Esophagus muscularis mucosa (tissue), 4 donors: Measurements from ENCODE around the gene KLF17. TPM values are rescaled to one million over a fixed set of nuclear protein-coding genes. Genes with fewer than 3 reads are reported as not detected.

Experiments
- DNase-seq: peaks from one replicate; pipeline ENCODE4 v3.0.0-alpha.2; 2017; ENCODE audit errors: extremely low spot score
- H3K27ac ChIP-seq, 4 donors: fragments of 200-600 bp; sonication (generic); replicated peaks in 1 of 4; 1 replicate in 3 of 4; 2 replicates in 1 of 4; pipeline ENCODE4 v1.5.1; 2016 to 2019; ENCODE audit warnings: mild to moderate bottlenecking in 1 of 4
- H3K27me3 ChIP-seq, 4 donors: fragments of 200-600 bp; sonication (generic); one replicate each; pipeline versions ENCODE4 v1.5.1 to v1.6.0; 2016 to 2019
- H3K36me3 ChIP-seq, 4 donors: fragments of 200-600 bp; sonication (generic); one replicate each; pipeline ENCODE4 v1.5.1; 2016 to 2019
- H3K4me1 ChIP-seq, 4 donors: fragments of 200-600 bp; sonication (generic); one replicate each; pipeline ENCODE4 v1.5.1; 2016 to 2019
- H3K4me3 ChIP-seq, 4 donors: fragments of 200-600 bp; sonication (generic); 1 replicate in 2 of 4; 2 replicates in 2 of 4; pipeline ENCODE4 v1.5.1; 2016 to 2019; ENCODE audit warnings: mild to moderate bottlenecking in 4 of 4, moderate library complexity in 1 of 4
- H3K9me3 ChIP-seq, 4 donors: fragments of 200-600 bp; sonication (generic); 1 replicate in 3 of 4; 2 replicates in 1 of 4; pipeline ENCODE4 v1.5.1; 2016 to 2019
- CTCF ChIP-seq, 3 experiments: fragments of 200-600 bp in 2 of 3; fragments of 450-650 bp in 1 of 3; sonication (generic) in 2 of 3; IDR thresholded peaks; one replicate each; pipeline ENCODE4 v1.5.1; 2017 to 2019; ENCODE audit warnings: antibody characterized with exemption in 3 of 3, mild to moderate bottlenecking in 2 of 3, moderate library complexity in 1 of 3
- EP300 ChIP-seq: sonication (generic); formaldehyde crosslinking; IDR thresholded peaks from one replicate; pipeline ENCODE4 v1.6.1; 2017; ENCODE audit warnings: antibody characterized with exemption
- POLR2A ChIP-seq: fragments of 450-650 bp; IDR thresholded peaks from one replicate; pipeline ENCODE4 v1.6.1; 2017; ENCODE audit warnings: antibody characterized with exemption, moderate library complexity, mild to moderate bottlenecking, low read depth
- POLR2AphosphoS5 ChIP-seq, 2 donors: sonication (generic); formaldehyde crosslinking; IDR thresholded peaks; one replicate each; pipeline ENCODE4 v1.6.1; 2017; ENCODE audit warnings: antibody characterized with exemption in 2 of 2
- WGBS: methylation state at CpG from one replicate; pipeline ENCODE4 v1.1.5; 2018; 5-methylcytosine and 5-hydroxymethylcytosine counted together
- intact Hi-C: fragments of 100-400 bp; cut with DNase I; formaldehyde crosslinking; loops from one replicate; pipeline ENCODE4 v1.15.1; 2023
- total RNA-seq, 4 donors: library from RNA; depleted of rRNA; stranded (reverse); fragments of >200 nt; gene quantifications; one replicate each; pipeline versions ENCODE4 v1.1.0 to v1.2.1, GENCODE V29; 2016

Gene KLF17
- total RNA-seq, 4 donors from 2014 or later = 0.42 to 2.0 (median 1.1) TPM

GRCh38 chr1:44141531-44141930, 22.9 kb downstream of the KLF17 start, which contains the start of gene KLF18:
Gene KLF18, minus strand, starts transcription at chr1:44141631. Its CDS starts 0 bp downstream, at chr1:44141631.
- no peaks in the 10 kb centered on the region for H3K36me3 ChIP-seq
- H3K4me3 ChIP-seq = no peak within 1 kb of the TSS
- 86% methylated on average over 1 of the region's 1 CpG for WGBS
- H3K4me1 ChIP-seq = no peaks in the 10 kb centered on the region
- H3K9me3 ChIP-seq = peaks cover 0 to 25% (median 18%) of the 10 kb centered on the region in 4 donors
- no peak within 1 kb of the TSS for H3K27ac ChIP-seq
- no peak for TF ChIP-seq POLR2A
- no peak for TF ChIP-seq POLR2AphosphoS5 (IDR thresholded peaks at IDR 0.05)
- no peak for TF ChIP-seq CTCF (IDR thresholded peaks at IDR 0.05)
- TF ChIP-seq EP300 = no peak
- H3K27me3 ChIP-seq = peaks cover 0 to 5% (median 0%) of the 10 kb centered on the region in 4 donors
- intact Hi-C loops = no loop called here
- DNase-seq = no peak

GRCh38 chr1:44144962-44145756, 26.5 kb downstream of the KLF17 start:
- Histone ChIP-seq H3K4me3 (no peak overlapping the region), H3K27ac (no peak overlapping the region), H3K27me3 (no peaks in the 10 kb centered on the region), H3K9me3 (peaks cover 0 to 25% (median 18%) of the 10 kb centered on the region in 4 donors), H3K36me3 (no peaks in the 10 kb centered on the region), H3K4me1 (no peaks in the 10 kb centered on the region)
- WGBS = 88% methylated on average over 2 of the region's 2 CpGs
- TF ChIP-seq CTCF (IDR thresholded peaks at IDR 0.05) = no peak
- no peak for TF ChIP-seq POLR2AphosphoS5 (IDR thresholded peaks at IDR 0.05)
- TF ChIP-seq EP300 = no peak
- no peak for TF ChIP-seq POLR2A
- no peak for DNase-seq
- intact Hi-C loops = no loop called here

- WGBS = 92% methylated on average over 23 of the region's 28 CpGs
- Histone ChIP-seq H3K27ac (no peak overlapping the region), H3K36me3 (no peaks in the 10 kb centered on the region), H3K4me1 (peaks cover 0 to 3% (median 0%) of the 10 kb centered on the region in 4 donors), H3K27me3 (no peaks in the 10 kb centered on the region), H3K9me3 (peaks cover 0 to 25% (median 18%) of the 10 kb centered on the region in 4 donors), H3K4me3 (no peak overlapping the region)
- TF ChIP-seq POLR2A (no peak), EP300 (no peak), POLR2AphosphoS5 (IDR thresholded peaks at IDR 0.05) (no peak), CTCF (IDR thresholded peaks at IDR 0.05) (no peak)
- intact Hi-C loops = no loop called here
- DNase-seq = peak; percentile 81
Measured at GRCh38 chr1:44146536-44147361, 28.1 kb downstream of the KLF17 start.

GRCh38 chr1:44147582-44147981, 29.0 kb downstream of the KLF17 start:
- Histone ChIP-seq H3K9me3 (peaks cover 0 to 25% (median 18%) of the 10 kb centered on the region in 4 donors), H3K4me1 (peaks cover 0 to 4% (median 0%) of the 10 kb centered on the region in 4 donors), H3K36me3 (no peaks in the 10 kb centered on the region), H3K27me3 (no peaks in the 10 kb centered on the region), H3K27ac (no peak overlapping the region), H3K4me3 (no peak overlapping the region)
- 82% methylated on average over 3 of the region's 3 CpGs for WGBS
- intact Hi-C loops = no loop called here
- no peak for TF ChIP-seq EP300
- no peak for TF ChIP-seq POLR2AphosphoS5 (IDR thresholded peaks at IDR 0.05)
- TF ChIP-seq POLR2A = no peak
- DNase-seq = peak; percentile 47

GRCh38 chr1:44151332-44151731, 32.7 kb downstream of the KLF17 start:
- no peak for DNase-seq
- H3K4me3 ChIP-seq = no peak overlapping the region
- no peaks in the 10 kb centered on the region for H3K36me3 ChIP-seq
- 40% methylated on average over 6 of the region's 6 CpGs for WGBS
- no peak overlapping the region for H3K27ac ChIP-seq
- no peak for TF ChIP-seq POLR2AphosphoS5 (IDR thresholded peaks at IDR 0.05)
- TF ChIP-seq CTCF (IDR thresholded peaks at IDR 0.05) = no peak
- no peak for TF ChIP-seq EP300
- TF ChIP-seq POLR2A = no peak
- H3K9me3 ChIP-seq = peaks cover 0 to 2% (median 0%) of the 10 kb centered on the region in 4 donors
- H3K4me1 ChIP-seq = peaks cover 0 to 4% (median 0%) of the 10 kb centered on the region in 4 donors
- intact Hi-C loops = no loop called here
- no peaks in the 10 kb centered on the region for H3K27me3 ChIP-seq
